ENCODE data around the gene FCAMR.

Gene FCAMR

GRCh38 chr1:207006914-207007313 is 36.7 kb upstream of the FCAMR start:
- TF ChIP-seq CTCF (IDR thresholded peaks at IDR 0.05; ENCODE audit: low read depth, low read length) = no peak
- H3K4me3 ChIP-seq (ENCODE audit: low read depth, low read length) = no peak overlapping the region
- DNase-seq (ENCODE audit: low read depth, low spot score) = no peak
- in situ Hi-C loops (cut with HindIII; ENCODE audit: low sequenced_read_pairs) = no loop called here

- no peak for DNase-seq (ENCODE audit: low read depth, low spot score)
- TF ChIP-seq CTCF (IDR thresholded peaks at IDR 0.05; ENCODE audit: low read depth, low read length) = no peak
- in situ Hi-C loops (cut with HindIII; ENCODE audit: low sequenced_read_pairs) = no loop called here
- no peak overlapping the region for H3K4me3 ChIP-seq (ENCODE audit: low read depth, low read length)
These were observed 35.8 kb upstream of the FCAMR start for GRCh38 chr1:207006083-207006482.

GRCh38 chr1:207004931-207005830 is 34.9 kb upstream of the FCAMR start:
- DNase-seq (ENCODE audit: low read depth, low spot score) = peak; percentile 61
- no peak overlapping the region for H3K4me3 ChIP-seq (ENCODE audit: low read depth, low read length)
- peak; percentile 81 for TF ChIP-seq CTCF (IDR thresholded peaks at IDR 0.05; ENCODE audit: low read depth, low read length)
- in situ Hi-C loops (cut with HindIII; ENCODE audit: low sequenced_read_pairs) = no loop called here

- in situ Hi-C loops (cut with HindIII; ENCODE audit: low sequenced_read_pairs) = no loop called here
- DNase-seq (ENCODE audit: low read depth, low spot score) = no peak
- no peak for TF ChIP-seq CTCF (IDR thresholded peaks at IDR 0.05; ENCODE audit: low read depth, low read length)
- no peak overlapping the region for H3K4me3 ChIP-seq (ENCODE audit: low read depth, low read length)
These were observed 33.0 kb upstream of the FCAMR start for GRCh38 chr1:207003210-207003609.

GRCh38 chr1:207002724-207003146 is 32.5 kb upstream of the FCAMR start:
- in situ Hi-C loops (cut with HindIII; ENCODE audit: low sequenced_read_pairs) = no loop called here
- H3K4me3 ChIP-seq (ENCODE audit: low read depth, low read length) = no peak overlapping the region
- DNase-seq (ENCODE audit: low read depth, low spot score) = peak; percentile 43
- no peak for TF ChIP-seq CTCF (IDR thresholded peaks at IDR 0.05; ENCODE audit: low read depth, low read length)

- no peak for DNase-seq (ENCODE audit: low read depth, low spot score)
- no peak overlapping the region for H3K4me3 ChIP-seq (ENCODE audit: low read depth, low read length)
- TF ChIP-seq CTCF (IDR thresholded peaks at IDR 0.05; ENCODE audit: low read depth, low read length) = no peak
- in situ Hi-C loops (cut with HindIII; ENCODE audit: low sequenced_read_pairs) = no loop called here
These were observed 31.4 kb upstream of the FCAMR start for GRCh38 chr1:207001492-207002245.
